Brain microvascular endothelial cell (primary cell): Measurements from ENCODE around the gene GJA4.
"Not testable (repeated sequence)": the region's sequence is repeated elsewhere in the genome, so short reads cannot be mapped to it uniquely, and the experiment has no call there.

Experiments used
- DNase-seq: peaks from one replicate; pipeline ENCODE4 v3.0.0-alpha.2; 2020
- H3K27ac ChIP-seq: fragments of 250-450 bp; sonication (Bioruptor Pico); 2 replicates; pipeline ENCODE4 v1.5.1; 2020; ENCODE audit warnings: mild to moderate bottlenecking, moderate library complexity
- H3K27me3 ChIP-seq: fragments of 250-450 bp; sonication (Bioruptor Pico); replicated peaks from 2 replicates; pipeline ENCODE4 v1.5.1; 2020; ENCODE audit warnings: mild to moderate bottlenecking
- H3K36me3 ChIP-seq: fragments of 250-450 bp; sonication (Bioruptor Pico); replicated peaks from 2 replicates; pipeline ENCODE4 v1.5.1; 2020; ENCODE audit warnings: mild to moderate bottlenecking
- H3K4me3 ChIP-seq: 2 replicates; pipeline ENCODE4 v1.5.1; 2011; ENCODE audit warnings: low read depth, mild to moderate bottlenecking, control low read depth, low read length, moderate library complexity
- in situ Hi-C: cut with HindIII; loops from 2 replicates; pipeline ENCODE4 v1.10.0; 2017; ENCODE audit warnings: low sequenced_read_pairs, low pct_ligation_motif_present
- TF ChIP-seq, protein P1 (sequence below): IDR thresholded peaks from 2 replicates; pipeline ENCODE4 v1.5.1; 2011; ENCODE audit warnings: low read depth, mild to moderate bottlenecking, moderate library complexity, low read length, control low read depth, inconsistent platforms; ENCODE audit errors: missing control alignments

The GJA4 gene

GRCh38 chr1:34770891-34771504 lies 21.8 kb upstream of the GJA4 start:
- TF ChIP-seq, protein P1, sequence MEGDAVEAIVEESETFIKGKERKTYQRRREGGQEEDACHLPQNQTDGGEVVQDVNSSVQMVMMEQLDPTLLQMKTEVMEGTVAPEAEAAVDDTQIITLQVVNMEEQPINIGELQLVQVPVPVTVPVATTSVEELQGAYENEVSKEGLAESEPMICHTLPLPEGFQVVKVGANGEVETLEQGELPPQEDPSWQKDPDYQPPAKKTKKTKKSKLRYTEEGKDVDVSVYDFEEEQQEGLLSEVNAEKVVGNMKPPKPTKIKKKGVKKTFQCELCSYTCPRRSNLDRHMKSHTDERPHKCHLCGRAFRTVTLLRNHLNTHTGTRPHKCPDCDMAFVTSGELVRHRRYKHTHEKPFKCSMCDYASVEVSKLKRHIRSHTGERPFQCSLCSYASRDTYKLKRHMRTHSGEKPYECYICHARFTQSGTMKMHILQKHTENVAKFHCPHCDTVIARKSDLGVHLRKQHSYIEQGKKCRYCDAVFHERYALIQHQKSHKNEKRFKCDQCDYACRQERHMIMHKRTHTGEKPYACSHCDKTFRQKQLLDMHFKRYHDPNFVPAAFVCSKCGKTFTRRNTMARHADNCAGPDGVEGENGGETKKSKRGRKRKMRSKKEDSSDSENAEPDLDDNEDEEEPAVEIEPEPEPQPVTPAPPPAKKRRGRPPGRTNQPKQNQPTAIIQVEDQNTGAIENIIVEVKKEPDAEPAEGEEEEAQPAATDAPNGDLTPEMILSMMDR, result no peak
- no peak overlapping the region for H3K27ac ChIP-seq
- no peaks in the 10 kb centered on the region for H3K36me3 ChIP-seq
- in situ Hi-C loops, result no loop called here
- no peak for DNase-seq
- H3K27me3 ChIP-seq, result no peaks in the 10 kb centered on the region
- no peak overlapping the region for H3K4me3 ChIP-seq

DNA sequence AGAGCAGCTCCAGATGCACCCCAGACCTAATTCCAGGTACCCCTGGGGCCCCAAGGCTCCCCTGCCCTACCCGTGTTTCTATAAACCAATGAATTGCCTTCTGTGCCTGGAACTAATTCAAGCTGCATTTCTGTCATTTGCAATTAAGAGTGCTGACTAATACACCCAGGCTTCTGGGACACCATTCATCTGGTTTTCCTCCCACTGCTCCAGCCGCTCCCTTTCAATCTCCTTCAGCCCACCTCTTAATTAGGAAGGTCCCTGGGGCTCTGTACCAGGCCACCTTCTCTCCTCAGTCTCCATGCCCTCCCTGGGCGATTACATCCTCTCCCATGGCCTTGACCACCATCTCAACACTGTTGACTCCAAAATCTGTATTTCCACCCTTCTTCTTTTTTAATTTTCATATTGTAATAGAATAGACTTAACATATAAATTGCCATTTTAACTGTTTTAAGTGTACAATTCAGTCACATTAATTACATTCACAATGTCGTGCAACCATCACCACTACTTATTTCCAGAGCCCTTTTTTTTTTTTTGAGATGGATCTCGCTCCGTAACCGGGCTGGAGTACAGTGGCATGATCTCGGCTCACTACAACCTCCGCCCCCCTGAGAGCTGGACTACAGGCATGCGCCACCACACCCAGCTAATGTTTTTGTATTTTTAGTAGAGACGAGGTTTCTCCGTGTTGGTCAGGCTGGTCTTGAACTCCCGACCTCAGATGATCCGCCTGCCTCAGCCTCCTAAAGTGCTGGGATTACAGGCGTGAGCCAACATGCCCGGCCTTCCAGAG lies 21.0 kb upstream of the GJA4 start:
- in situ Hi-C loops, result no loop called here

GRCh38 chr1:34773114-34773513 lies 19.7 kb upstream of the GJA4 start:
- in situ Hi-C loops, result not testable (repeated sequence)

More for the DNA sequence above, 21.0 kb upstream of the GJA4 start:
- no peaks in the 10 kb centered on the region for H3K27me3 ChIP-seq
- no peak overlapping the region for H3K4me3 ChIP-seq
- H3K27ac ChIP-seq, result no peak overlapping the region
- TF ChIP-seq, protein P1, result no peak
- H3K36me3 ChIP-seq, result no peaks in the 10 kb centered on the region
- DNase-seq, result no peak

GRCh38 chr1:34774957-34775356 lies 17.8 kb upstream of the GJA4 start:
- in situ Hi-C loops, result no loop called here
- DNase-seq, result no peak
- Histone ChIP-seq H3K27ac (no peak overlapping the region), H3K36me3 (no peaks in the 10 kb centered on the region), H3K4me3 (no peak overlapping the region), H3K27me3 (peaks cover 2% of the 10 kb centered on the region)
- TF ChIP-seq, protein P1, result no peak

More at GRCh38 chr1:34773114-34773513, 19.7 kb upstream of the GJA4 start:
- H3K36me3 ChIP-seq, H3K27me3 ChIP-seq, H3K27ac ChIP-seq, DNase-seq, H3K4me3 ChIP-seq: not testable (repeated sequence)

GRCh38 chr1:34776911-34777310 lies 15.9 kb upstream of the GJA4 start:
- H3K36me3 ChIP-seq, result no peaks in the 10 kb centered on the region
- peaks cover 21% of the 10 kb centered on the region for H3K27me3 ChIP-seq
- H3K27ac ChIP-seq, result no peak overlapping the region
- DNase-seq, result no peak
- in situ Hi-C loops, result no loop called here
- no peak overlapping the region for H3K4me3 ChIP-seq
- TF ChIP-seq, protein P1, result no peak

- H3K4me3 ChIP-seq, result no peak overlapping the region
- H3K27ac ChIP-seq, result no peak overlapping the region
- no peaks in the 10 kb centered on the region for H3K36me3 ChIP-seq
- no peak for DNase-seq
- in situ Hi-C loops, result no loop called here
- TF ChIP-seq, protein P1, result no peak
- peaks cover 30% of the 10 kb centered on the region for H3K27me3 ChIP-seq
These were observed 15.1 kb upstream of the GJA4 start for GRCh38 chr1:34777519-34778321.
